ENCODE measurements around the gene MTOR.

MTOR gene

GRCh38 chr1:11072216-11072917, 190.0 kb downstream of the MTOR start:
- no peak for TF ChIP-seq CTCF (IDR thresholded peaks at IDR 0.05; ENCODE audit: low read depth, low read length)
- no peak overlapping the region for H3K4me3 ChIP-seq (ENCODE audit: low read depth, low read length)

GRCh38 chr1:11071463-11072215, 190.7 kb downstream of the MTOR start:
- no peak for TF ChIP-seq CTCF (IDR thresholded peaks at IDR 0.05; ENCODE audit: low read depth, low read length)

GRCh38 chr1:11070876-11071275, 191.5 kb downstream of the MTOR start:
- no peak overlapping the region for H3K4me3 ChIP-seq (ENCODE audit: low read depth, low read length)
- TF ChIP-seq CTCF (IDR thresholded peaks at IDR 0.05; ENCODE audit: low read depth, low read length) = no peak

More at GRCh38 chr1:11071463-11072215, 190.7 kb downstream of the MTOR start:
- H3K4me3 ChIP-seq (ENCODE audit: low read depth, low read length) = no peak overlapping the region

- no peak for TF ChIP-seq CTCF (IDR thresholded peaks at IDR 0.05; ENCODE audit: low read depth, low read length)
- no peak overlapping the region for H3K4me3 ChIP-seq (ENCODE audit: low read depth, low read length)
These were observed 193.5 kb downstream of the MTOR start for GRCh38 chr1:11068600-11069473.

GRCh38 chr1:11067716-11068599, 194.4 kb downstream of the MTOR start:
- no peak for TF ChIP-seq CTCF (IDR thresholded peaks at IDR 0.05; ENCODE audit: low read depth, low read length)
- H3K4me3 ChIP-seq (ENCODE audit: low read depth, low read length) = no peak overlapping the region

GRCh38 chr1:11065796-11066195, 196.6 kb downstream of the MTOR start:
- TF ChIP-seq CTCF (IDR thresholded peaks at IDR 0.05; ENCODE audit: low read depth, low read length) = no peak
- H3K4me3 ChIP-seq (ENCODE audit: low read depth, low read length) = no peak overlapping the region

Measured in WI38 (cell line).